ENCODE results near the gene IPO5.

Gene IPO5

GRCh38 chr13:97982286-97982685 lies 28.8 kb downstream of the IPO5 start:
- Histone ChIP-seq H4K20me1 (ENCODE audit: low read depth, low read length) (peaks cover 40% of the 10 kb centered on the region), H3K27ac (ENCODE audit: low read depth, low read length) (no peak overlapping the region), H2AFZ (ENCODE audit: low read depth, low read length, severe bottlenecking) (no peak overlapping the region), H3F3A (ENCODE audit: insufficient read depth) (0 out of 2 replicates have a peak, but pooled peaks cover 11% of the 10 kb centered on the region), H3K9ac (ENCODE audit: low read length) (no peak overlapping the region), H3K4me2 (ENCODE audit: low read depth, low read length, poor library complexity, severe bottlenecking) (no peak overlapping the region), H3K36me3 (ENCODE audit: low read length) (peaks cover 36% of the 10 kb centered on the region), H3K27me3 (ENCODE audit: low read length) (no peaks in the 10 kb centered on the region), H3K9me3 (ENCODE audit: insufficient read depth, low read length) (no peaks in the 10 kb centered on the region), H3K79me2 (ENCODE audit: insufficient read depth, low read length) (peaks cover 63% of the 10 kb centered on the region), H3K4me3 (ENCODE audit: insufficient read depth, low read length, poor library complexity, severe bottlenecking) (no peak overlapping the region), H3K9me2 (replicated peaks; ENCODE audit: insufficient read depth, low read length) (no peaks in the 10 kb centered on the region)
- TF ChIP-seq, protein P1, sequence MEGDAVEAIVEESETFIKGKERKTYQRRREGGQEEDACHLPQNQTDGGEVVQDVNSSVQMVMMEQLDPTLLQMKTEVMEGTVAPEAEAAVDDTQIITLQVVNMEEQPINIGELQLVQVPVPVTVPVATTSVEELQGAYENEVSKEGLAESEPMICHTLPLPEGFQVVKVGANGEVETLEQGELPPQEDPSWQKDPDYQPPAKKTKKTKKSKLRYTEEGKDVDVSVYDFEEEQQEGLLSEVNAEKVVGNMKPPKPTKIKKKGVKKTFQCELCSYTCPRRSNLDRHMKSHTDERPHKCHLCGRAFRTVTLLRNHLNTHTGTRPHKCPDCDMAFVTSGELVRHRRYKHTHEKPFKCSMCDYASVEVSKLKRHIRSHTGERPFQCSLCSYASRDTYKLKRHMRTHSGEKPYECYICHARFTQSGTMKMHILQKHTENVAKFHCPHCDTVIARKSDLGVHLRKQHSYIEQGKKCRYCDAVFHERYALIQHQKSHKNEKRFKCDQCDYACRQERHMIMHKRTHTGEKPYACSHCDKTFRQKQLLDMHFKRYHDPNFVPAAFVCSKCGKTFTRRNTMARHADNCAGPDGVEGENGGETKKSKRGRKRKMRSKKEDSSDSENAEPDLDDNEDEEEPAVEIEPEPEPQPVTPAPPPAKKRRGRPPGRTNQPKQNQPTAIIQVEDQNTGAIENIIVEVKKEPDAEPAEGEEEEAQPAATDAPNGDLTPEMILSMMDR (IDR thresholded peaks at IDR 0.05; ENCODE audit: insufficient read depth, low read length, poor library complexity, severe bottlenecking): no peak
- no peak for TF ChIP-seq EZH2phosphoT487 (conservative IDR thresholded peaks at IDR 0.05; ENCODE audit: low read length)

- Histone ChIP-seq H3K9me3 (ENCODE audit: insufficient read depth, low read length) (no peaks in the 10 kb centered on the region), H2AFZ (ENCODE audit: low read depth, low read length, severe bottlenecking) (no peak overlapping the region), H3K4me3 (ENCODE audit: insufficient read depth, low read length, poor library complexity, severe bottlenecking) (no peak overlapping the region), H3K27me3 (ENCODE audit: low read length) (no peaks in the 10 kb centered on the region), H3K9me2 (replicated peaks; ENCODE audit: insufficient read depth, low read length) (no peaks in the 10 kb centered on the region), H3K9ac (ENCODE audit: low read length) (no peak overlapping the region), H3K79me2 (ENCODE audit: insufficient read depth, low read length) (peaks cover 18% of the 10 kb centered on the region), H4K20me1 (ENCODE audit: low read depth, low read length) (peaks cover 7% of the 10 kb centered on the region; the same call in 1 of the 2 replicates), H3K4me2 (ENCODE audit: low read depth, low read length, poor library complexity, severe bottlenecking) (no peak overlapping the region), H3K27ac (ENCODE audit: low read depth, low read length) (no peak overlapping the region), H3F3A (ENCODE audit: insufficient read depth) (peaks cover 6% of the 10 kb centered on the region; the same call in 1 of the 2 replicates), H3K36me3 (ENCODE audit: low read length) (peaks cover 73% of the 10 kb centered on the region)
- TF ChIP-seq, protein P1 (IDR thresholded peaks at IDR 0.05; ENCODE audit: insufficient read depth, low read length, poor library complexity, severe bottlenecking): no peak
- no peak for TF ChIP-seq EZH2phosphoT487 (conservative IDR thresholded peaks at IDR 0.05; ENCODE audit: low read length)
These were observed 33.4 kb downstream of the IPO5 start for GRCh38 chr13:97986835-97987234.

- Histone ChIP-seq H3K79me2 (ENCODE audit: insufficient read depth, low read length) (no peaks in the 10 kb centered on the region), H3K4me2 (ENCODE audit: low read depth, low read length, poor library complexity, severe bottlenecking) (no peak overlapping the region), H4K20me1 (ENCODE audit: low read depth, low read length) (no peaks in the 10 kb centered on the region; the same call in 1 of the 2 replicates), H3K4me3 (ENCODE audit: insufficient read depth, low read length, poor library complexity, severe bottlenecking) (no peak overlapping the region), H3K27ac (ENCODE audit: low read depth, low read length) (no peak overlapping the region), H3K36me3 (ENCODE audit: low read length) (peaks cover 43% of the 10 kb centered on the region), H3K9me2 (replicated peaks; ENCODE audit: insufficient read depth, low read length) (no peaks in the 10 kb centered on the region), H3K9ac (ENCODE audit: low read length) (no peak overlapping the region), H3K27me3 (ENCODE audit: low read length) (no peaks in the 10 kb centered on the region), H3F3A (ENCODE audit: insufficient read depth) (no peaks in the 10 kb centered on the region), H2AFZ (ENCODE audit: low read depth, low read length, severe bottlenecking) (no peak overlapping the region), H3K9me3 (ENCODE audit: insufficient read depth, low read length) (no peaks in the 10 kb centered on the region)
- TF ChIP-seq, protein P1 (IDR thresholded peaks at IDR 0.05; ENCODE audit: insufficient read depth, low read length, poor library complexity, severe bottlenecking): no peak
- TF ChIP-seq EZH2phosphoT487 (conservative IDR thresholded peaks at IDR 0.05; ENCODE audit: low read length): no peak
These were observed 46.2 kb downstream of the IPO5 start for GRCh38 chr13:97999653-98000052.
